AG09309 (cell line): Measurements from ENCODE around the gene PAPSS2.
"Not testable (repeated sequence)": the region's sequence is repeated elsewhere in the genome, so short reads cannot be mapped to it uniquely, and the experiment has no call there.

Source experiments
- DNase-seq: peaks from one replicate; pipeline ENCODE4 v3.0.0-alpha.2; 2010; ENCODE audit warnings: low read depth
- H3K4me3 ChIP-seq: 2 replicates; pipeline ENCODE4 v1.5.1; 2011; ENCODE audit warnings: mild to moderate bottlenecking, low read depth, low read length, moderate library complexity; ENCODE audit not compliant: control insufficient read depth
- TF ChIP-seq, protein P1 (sequence below): IDR thresholded peaks from 2 replicates; pipeline ENCODE4 v1.5.1; 2011; ENCODE audit warnings: mild to moderate bottlenecking, low read depth, low read length, inconsistent platforms; ENCODE audit not compliant: insufficient read depth, control insufficient read depth; ENCODE audit errors: missing control alignments

Gene PAPSS2

DNA sequence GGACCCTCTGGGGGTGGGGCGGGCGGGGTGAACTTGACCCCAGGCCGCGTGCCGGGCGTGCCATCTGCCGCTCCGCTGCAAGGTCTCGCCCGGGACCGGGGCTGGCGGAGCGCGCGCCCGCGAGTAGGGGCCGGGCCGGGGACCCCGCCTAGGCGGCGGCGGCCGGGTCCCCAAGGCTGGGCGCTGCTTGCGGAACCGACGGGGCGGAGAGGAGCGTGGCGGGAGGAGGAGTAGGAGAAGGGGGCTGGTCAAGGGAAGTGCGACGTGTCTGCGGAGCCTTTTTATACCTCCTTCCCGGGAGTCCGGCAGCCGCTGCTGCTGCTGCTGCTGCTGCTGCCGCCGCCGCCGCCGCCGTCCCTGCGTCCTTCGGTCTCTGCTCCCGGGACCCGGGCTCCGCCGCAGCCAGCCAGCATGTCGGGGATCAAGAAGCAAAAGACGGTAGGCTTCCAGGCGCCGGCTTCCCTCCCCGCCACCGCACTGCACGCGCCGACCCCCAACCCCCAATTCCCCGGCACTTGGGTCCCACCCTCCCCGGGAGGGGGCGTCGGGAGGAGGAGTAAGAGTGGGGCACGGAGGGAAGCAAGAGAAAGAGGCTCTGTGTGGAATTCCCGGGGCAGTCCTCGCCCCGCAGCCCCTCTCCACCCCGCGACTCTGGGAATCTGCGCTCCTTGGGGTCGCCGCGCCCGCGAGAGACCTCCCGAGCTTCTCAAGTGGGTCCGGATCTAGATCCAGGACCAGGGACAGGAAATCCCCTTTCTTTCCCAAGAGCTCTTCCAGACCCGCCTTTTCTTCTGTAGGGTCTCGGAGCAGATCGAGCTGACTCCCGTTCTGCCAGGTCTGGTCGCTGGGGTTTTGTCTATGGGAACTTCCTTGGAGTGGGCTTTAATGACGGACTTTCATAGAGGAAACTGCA lies at the start of gene PAPSS2:
Gene PAPSS2, plus strand, starts transcription at position 308 of the 913 bp plus-strand sequence. Its CDS starts 104 bp downstream, at position 412.
- no peak for DNase-seq
- peak within 1 kb of the TSS; percentile 98 for H3K4me3 ChIP-seq

DNA sequence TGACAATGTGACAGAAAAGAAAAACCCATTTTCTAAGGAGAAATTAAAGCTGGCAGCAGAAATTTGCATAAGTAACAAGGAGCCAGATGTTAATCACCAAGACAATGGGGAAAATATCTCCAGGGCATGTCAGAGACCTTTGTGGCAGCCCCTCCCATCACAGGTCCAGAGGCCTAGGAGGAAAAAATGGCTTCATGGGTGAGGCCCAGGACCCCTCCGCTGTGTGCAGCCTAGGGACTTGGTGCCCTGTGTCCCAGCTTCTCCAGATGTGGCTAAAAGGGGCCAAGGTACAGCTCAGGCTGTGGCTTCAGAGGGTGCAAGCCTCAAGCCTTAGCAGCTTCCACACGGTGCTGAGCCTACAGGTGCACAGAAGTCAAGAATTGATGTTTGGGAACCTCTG lies 48.3 kb upstream of the PAPSS2 start:
- H3K4me3 ChIP-seq, result not testable (repeated sequence)

More for the DNA sequence above, at the start of gene PAPSS2:
- TF ChIP-seq, protein P1, sequence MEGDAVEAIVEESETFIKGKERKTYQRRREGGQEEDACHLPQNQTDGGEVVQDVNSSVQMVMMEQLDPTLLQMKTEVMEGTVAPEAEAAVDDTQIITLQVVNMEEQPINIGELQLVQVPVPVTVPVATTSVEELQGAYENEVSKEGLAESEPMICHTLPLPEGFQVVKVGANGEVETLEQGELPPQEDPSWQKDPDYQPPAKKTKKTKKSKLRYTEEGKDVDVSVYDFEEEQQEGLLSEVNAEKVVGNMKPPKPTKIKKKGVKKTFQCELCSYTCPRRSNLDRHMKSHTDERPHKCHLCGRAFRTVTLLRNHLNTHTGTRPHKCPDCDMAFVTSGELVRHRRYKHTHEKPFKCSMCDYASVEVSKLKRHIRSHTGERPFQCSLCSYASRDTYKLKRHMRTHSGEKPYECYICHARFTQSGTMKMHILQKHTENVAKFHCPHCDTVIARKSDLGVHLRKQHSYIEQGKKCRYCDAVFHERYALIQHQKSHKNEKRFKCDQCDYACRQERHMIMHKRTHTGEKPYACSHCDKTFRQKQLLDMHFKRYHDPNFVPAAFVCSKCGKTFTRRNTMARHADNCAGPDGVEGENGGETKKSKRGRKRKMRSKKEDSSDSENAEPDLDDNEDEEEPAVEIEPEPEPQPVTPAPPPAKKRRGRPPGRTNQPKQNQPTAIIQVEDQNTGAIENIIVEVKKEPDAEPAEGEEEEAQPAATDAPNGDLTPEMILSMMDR, result peak; percentile 26

DNA sequence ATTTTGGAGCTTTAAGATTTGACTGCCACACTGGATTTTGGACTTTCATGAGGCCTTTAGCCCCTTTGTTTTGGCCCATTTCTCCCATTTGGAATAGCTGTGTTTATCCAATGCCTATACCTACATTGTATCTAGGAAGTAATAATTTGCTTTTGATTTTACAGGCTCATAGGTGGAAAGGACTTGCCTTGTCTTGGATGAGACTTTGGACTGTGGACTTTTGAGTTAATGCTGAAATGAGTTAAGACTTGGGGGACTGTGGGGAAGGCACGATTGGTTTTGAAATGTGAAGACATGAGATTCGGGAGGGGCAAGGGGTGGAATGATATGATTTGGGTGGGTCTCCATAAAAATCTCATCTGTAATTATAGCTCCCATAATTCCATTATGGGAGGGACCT lies 47.6 kb upstream of the PAPSS2 start:
- H3K4me3 ChIP-seq, result no peak overlapping the region
- TF ChIP-seq, protein P1, result no peak
- DNase-seq, result no peak

More for the DNA sequence above, 48.3 kb upstream of the PAPSS2 start:
- DNase-seq, result not testable (repeated sequence)

DNA sequence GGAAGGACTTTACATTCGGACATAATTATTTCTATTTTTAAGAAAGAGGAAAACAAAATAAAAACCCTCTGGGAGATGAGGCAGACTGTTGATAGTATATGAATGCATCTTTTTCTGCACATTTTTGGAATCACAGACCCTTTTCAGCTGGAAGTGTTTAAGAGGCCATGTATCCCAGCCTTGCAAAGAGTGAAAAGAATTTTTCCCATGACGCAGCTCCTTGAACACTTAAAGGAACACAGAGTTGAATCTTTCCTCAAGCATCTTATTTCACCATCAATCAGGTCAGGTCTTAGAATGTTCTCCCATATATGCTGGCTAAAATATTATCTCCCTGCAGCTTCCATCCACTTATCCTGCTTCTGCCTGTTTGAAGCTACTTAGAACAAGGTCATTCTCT lies 45.9 kb upstream of the PAPSS2 start:
- TF ChIP-seq, protein P1, result no peak
- peak; percentile 17 for DNase-seq
- no peak overlapping the region for H3K4me3 ChIP-seq

GRCh38 chr10:87615856-87616255 lies 43.8 kb upstream of the PAPSS2 start:
- TF ChIP-seq, protein P1, result no peak
- no peak overlapping the region for H3K4me3 ChIP-seq
- DNase-seq, result no peak

DNA sequence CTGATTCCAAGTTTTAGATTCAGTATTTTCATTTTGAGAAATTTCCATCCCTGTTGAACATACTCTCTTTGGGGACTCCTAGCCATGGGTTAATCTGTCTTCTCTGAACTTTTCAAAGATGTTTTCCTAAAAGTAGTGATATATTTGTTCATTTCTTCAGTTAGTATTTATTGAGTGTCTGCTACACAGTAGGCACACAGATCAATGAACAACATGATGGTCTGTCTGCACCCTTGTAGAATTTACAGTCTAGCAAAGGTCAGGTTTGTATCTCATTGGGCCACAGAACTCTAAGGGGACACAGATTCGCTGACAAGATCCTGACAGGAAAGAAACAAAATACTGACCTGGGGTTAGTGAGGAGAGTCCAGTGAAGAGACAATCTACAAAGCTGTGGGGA lies 42.2 kb upstream of the PAPSS2 start:
- no peak overlapping the region for H3K4me3 ChIP-seq
- TF ChIP-seq, protein P1, result no peak
- no peak for DNase-seq

DNA sequence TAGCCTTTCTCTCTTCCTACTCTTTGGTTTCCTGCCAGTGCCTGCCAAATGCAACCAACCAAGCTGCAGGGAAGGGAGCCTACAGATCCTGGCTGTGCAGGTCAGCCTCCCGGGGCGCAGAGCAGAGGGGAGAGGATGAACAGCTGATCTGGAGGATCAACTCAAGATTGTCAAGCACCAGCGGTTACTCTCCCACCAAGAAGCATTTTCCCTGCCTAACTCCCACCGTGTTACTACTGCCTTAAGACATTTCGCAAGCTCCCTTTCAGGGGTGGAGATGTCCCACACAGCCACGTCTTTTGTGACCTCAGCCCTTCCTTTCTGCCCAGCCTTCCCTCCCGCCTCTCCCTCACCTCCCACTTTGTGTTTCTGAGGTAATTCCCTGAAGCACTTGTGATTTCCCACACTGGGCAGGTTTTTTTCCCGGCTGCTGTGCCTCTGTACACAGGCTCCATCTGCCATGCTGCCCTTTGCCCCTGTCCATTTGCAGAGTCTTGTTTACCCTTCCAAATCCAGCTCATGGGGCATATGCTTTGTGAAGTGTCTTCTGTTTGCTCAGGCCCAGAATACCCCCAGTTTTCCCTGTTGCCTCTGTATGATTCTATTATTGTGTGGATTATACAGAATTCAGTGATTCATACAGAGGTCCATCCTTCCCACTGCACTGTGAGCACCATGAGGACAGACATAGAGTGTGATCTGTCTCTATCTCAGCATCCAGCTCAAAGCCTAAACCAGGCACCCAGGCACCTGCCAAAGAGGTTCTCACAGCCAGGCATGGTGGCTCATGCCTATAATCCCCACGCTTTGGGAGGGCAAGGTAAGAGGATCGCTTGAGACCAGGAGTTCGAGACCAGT lies 40.9 kb upstream of the PAPSS2 start:
- no peak for DNase-seq
- TF ChIP-seq, protein P1, result no peak

More for the DNA sequence above, 40.9 kb upstream of the PAPSS2 start:
- H3K4me3 ChIP-seq, result no peak overlapping the region
